ENCODE results near the gene SLC12A5.

Gene SLC12A5

DNA sequence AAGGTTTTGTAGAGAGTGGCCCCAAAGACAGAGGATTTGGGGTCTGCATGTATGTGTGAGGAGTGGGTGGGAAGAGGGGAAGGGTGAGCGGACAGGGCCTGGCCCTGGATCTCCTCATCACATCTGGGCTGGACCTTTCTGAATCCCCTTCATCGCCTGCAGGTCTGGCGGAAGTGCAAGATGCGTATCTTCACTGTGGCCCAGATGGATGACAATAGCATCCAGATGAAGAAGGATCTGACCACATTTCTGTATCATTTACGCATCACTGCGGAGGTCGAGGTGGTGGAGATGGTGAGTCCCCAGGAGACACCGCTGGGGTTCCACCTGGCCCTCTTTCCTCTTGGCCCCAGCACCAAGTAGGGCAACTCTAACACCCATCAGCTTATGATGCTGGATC is 24.4 kb downstream of the SLC12A5 start:
- DNase-seq (ENCODE audit: low read depth in 2 of 3, low spot score in 2 of 3) = no peak

- DNase-seq (ENCODE audit: low read depth in 2 of 3, low spot score in 2 of 3) = no peak
Observed at GRCh38 chr20:46054606-46055005, 25.6 kb downstream of the SLC12A5 start.

- DNase-seq (ENCODE audit: low read depth in 2 of 3, low spot score in 2 of 3) = no peak
Observed at GRCh38 chr20:46055269-46055668, 26.3 kb downstream of the SLC12A5 start.

GRCh38 chr20:46056027-46056833 is 27.2 kb downstream of the SLC12A5 start:
- no peak for DNase-seq (ENCODE audit: low read depth in 2 of 3, low spot score in 2 of 3)

- DNase-seq (ENCODE audit: low read depth in 2 of 3, low spot score in 2 of 3) = no peak
Observed at GRCh38 chr20:46056970-46057855, 28.2 kb downstream of the SLC12A5 start.

GRCh38 chr20:46057856-46058598 is 29.0 kb downstream of the SLC12A5 start:
- DNase-seq (ENCODE audit: low read depth in 2 of 3, low spot score in 2 of 3) = no peak

DNA sequence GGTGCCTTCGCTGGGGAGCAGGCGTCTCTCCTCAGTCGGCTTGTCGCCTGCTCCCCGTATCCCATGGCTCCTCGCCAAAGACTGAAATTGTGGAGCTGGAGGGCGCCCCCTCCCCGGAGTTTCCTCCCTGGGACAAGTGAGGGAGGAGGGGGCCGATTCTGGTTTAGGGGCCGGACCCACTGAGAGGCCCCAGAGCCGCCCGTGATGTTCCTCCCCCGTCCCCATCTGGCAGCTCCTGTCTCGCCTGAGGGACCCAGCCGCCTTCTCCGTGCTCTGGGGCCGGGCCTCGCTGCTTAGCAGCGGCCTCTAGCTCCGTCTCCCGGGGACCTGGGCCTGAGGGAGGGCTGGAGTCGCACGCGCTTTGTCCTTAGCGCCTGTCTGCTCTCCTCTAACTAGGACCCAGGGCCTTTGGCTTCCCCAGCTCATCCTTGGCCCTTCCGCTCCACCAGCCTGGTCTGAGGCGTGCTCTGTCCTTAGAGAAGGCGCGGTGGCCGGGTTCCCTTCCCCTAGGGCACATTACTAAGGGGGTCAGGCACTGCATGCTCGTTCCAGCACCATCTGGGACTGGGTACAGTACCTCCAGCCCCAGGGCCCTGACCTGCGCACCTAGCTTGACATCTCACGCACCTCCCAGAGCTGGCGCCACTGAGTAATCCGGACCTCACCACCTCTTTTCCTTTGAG is 29.7 kb downstream of the SLC12A5 start:
- DNase-seq (ENCODE audit: low read depth in 2 of 3, low spot score in 2 of 3) = no peak

- DNase-seq (ENCODE audit: low read depth in 2 of 3, low spot score in 2 of 3) = no peak
Observed at GRCh38 chr20:46060301-46060881, 31.4 kb downstream of the SLC12A5 start.

DNA sequence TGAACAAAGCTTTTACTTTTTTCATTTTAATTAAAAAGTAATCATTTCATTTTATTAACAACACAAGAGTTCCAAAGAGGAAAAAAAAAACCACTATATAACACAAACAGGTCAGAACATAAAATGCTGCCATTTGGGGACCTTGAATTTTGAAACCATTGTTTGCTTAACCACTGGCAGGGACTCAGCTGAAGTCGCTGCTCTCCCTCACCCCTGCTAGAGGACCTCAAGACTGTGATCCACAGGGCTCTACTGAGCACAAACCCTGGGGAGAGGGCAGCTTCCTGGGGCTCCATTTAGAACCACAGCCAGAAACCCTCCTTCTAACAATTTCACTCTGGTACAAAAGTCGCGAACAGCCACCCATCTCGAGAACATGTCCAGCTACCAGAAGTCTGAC is 32.0 kb downstream of the SLC12A5 start:
- no peak for DNase-seq (ENCODE audit: low read depth in 2 of 3, low spot score in 2 of 3)

- DNase-seq (ENCODE audit: low read depth in 2 of 3, low spot score in 2 of 3) = no peak
Observed at GRCh38 chr20:46062151-46062550, 33.1 kb downstream of the SLC12A5 start.

DNA sequence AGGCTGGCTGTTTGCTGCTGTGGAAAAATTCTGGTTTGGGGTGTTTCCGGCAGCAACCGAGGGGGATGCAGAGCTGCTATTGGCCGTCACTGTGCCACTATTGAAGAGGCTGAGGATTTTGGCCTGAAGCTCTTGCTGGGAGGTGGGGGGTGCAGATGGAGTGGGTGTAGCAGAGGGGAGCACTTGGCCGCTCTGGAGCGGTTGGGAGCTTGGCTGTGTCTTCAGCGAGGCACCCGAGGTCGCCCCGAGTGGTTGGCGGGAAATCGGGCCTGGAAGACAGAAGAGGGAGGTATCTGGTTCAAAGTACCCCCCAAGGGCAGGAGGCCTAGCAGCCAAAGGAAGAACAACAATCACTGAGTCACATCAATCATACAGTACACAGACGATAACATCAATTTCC is 33.6 kb downstream of the SLC12A5 start:
- DNase-seq (ENCODE audit: low read depth in 2 of 3, low spot score in 2 of 3) = no peak

DNA sequence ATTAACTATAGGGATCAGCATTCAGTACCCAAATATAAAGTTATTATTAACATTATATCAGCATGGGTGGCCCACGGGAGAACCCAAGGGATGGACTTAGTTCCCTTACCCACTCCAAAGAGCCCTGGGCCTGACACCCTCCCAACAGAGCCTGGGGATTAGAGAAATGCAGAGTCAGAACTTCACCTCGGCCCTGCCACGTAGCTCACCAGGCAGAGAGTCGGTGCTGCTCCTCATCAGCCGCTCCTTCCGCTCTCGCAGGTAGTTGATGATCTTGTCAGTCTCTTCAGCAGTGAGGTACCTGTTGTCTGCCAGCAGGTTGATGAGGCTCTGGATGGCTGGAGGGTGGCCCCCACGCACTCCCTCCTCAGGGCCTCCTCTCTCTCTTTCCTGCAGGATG is 34.1 kb downstream of the SLC12A5 start:
- DNase-seq (ENCODE audit: low read depth in 2 of 3, low spot score in 2 of 3) = no peak

DNA sequence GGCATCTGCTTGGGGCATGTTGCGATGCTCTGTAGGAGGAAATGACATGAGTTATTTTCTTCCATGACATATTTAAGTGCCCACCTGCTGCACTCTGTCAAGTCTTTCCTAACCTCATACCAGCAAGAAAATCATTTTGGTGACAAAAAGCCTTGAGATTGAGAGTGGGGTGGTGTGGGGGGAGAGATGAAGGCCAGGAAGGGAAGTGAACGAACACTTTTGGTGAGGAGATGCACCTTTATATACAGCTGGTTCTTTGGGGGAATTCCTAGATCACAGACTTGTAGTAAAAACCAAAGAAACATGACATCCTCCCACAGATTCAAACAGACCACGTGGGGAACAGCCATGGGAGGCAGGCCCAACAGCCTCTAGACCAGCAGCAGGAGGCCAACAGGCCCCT is 34.6 kb downstream of the SLC12A5 start:
- DNase-seq (ENCODE audit: low read depth in 2 of 3, low spot score in 2 of 3) = no peak

DNA sequence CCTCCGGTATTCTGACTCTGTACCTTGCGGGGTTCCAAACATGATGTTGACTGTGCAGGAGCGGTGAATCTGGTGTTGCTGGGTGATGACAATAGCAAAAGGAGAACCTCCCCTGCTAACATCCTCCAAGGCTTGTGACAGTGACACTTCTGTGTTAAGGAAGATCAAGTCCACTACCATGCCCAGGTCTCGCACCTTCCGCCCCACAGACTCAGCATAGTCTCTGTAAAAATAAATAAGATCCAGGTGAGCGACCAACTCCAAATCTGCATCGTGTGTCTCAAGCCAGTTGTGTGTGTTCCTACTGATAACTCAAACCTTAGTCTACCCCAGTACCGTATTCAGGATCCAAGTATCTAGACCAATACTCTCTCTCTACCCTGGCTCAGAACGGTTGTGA is 36.0 kb downstream of the SLC12A5 start:
- no peak for DNase-seq (ENCODE audit: low read depth in 2 of 3, low spot score in 2 of 3)

GRCh38 chr20:46065691-46066090 is 36.7 kb downstream of the SLC12A5 start:
- no peak for DNase-seq (ENCODE audit: low read depth in 2 of 3, low spot score in 2 of 3)

GRCh38 chr20:46070215-46070900 is 41.3 kb downstream of the SLC12A5 start:
- DNase-seq (ENCODE audit: low read depth in 2 of 3, low spot score in 2 of 3) = no peak

DNA sequence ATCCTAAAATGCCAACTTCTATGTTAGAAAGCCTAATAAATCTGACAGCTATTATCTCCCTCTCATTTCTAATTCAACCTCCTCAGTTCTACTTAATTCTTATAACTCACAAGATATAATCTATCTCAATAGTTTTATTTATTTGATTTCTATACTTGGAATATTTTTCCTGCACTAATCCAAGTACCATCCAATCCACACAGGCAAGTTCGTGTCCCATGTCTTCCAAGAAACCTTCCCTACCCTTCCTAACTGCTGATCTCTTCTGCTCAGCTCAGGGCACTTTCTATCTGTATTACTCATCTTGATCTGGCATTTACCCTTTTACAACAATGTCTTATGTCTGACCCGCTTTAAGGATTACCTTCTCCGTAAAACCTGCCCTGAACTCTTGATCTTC is 42.6 kb downstream of the SLC12A5 start:
- DNase-seq (ENCODE audit: low read depth in 2 of 3, low spot score in 2 of 3) = no peak

GRCh38 chr20:46073024-46073423 is 44.0 kb downstream of the SLC12A5 start:
- DNase-seq (ENCODE audit: low read depth in 2 of 3, low spot score in 2 of 3) = no peak

GRCh38 chr20:46073443-46073842 is 44.4 kb downstream of the SLC12A5 start:
- no peak for DNase-seq (ENCODE audit: low read depth in 2 of 3, low spot score in 2 of 3)

DNA sequence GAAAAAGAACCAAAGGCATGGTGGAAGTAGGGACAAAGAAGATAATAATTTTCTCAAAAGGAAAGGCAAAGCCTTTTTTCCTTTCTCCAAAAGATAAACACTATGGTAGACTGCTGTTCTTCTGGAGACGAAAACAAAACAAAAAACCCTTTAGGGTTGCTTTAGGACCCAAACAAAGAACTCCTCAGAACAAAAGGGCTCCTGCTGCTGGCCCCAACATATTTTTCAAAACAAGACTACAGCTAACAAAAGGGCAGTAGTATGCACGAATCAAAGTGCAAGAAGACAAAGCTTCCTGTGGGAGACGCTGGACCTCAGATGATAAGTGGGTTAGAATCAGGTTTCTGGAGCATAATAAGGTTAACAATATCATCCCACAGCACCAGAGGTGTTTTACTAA is 45.0 kb downstream of the SLC12A5 start:
- no peak for DNase-seq (ENCODE audit: low read depth in 2 of 3, low spot score in 2 of 3)

Data from activated CD8-positive, alpha-beta memory T cell treated with anti-CD3 and anti-CD28 coated beads for 48 hours (primary cell).